Fibroblast of skin of left biceps (primary cell): Measurements from ENCODE around the gene PROB1.
"Not testable (repeated sequence)": the region's sequence is repeated elsewhere in the genome, so short reads cannot be mapped to it uniquely, and the experiment has no call there.

Experiments used
- DNase-seq, 2 experiments: peaks; one replicate each; pipeline ENCODE4 v3.0.0-alpha.2; 2013; ENCODE audit warnings: low read depth in 2 of 2

The PROB1 gene, protein sequence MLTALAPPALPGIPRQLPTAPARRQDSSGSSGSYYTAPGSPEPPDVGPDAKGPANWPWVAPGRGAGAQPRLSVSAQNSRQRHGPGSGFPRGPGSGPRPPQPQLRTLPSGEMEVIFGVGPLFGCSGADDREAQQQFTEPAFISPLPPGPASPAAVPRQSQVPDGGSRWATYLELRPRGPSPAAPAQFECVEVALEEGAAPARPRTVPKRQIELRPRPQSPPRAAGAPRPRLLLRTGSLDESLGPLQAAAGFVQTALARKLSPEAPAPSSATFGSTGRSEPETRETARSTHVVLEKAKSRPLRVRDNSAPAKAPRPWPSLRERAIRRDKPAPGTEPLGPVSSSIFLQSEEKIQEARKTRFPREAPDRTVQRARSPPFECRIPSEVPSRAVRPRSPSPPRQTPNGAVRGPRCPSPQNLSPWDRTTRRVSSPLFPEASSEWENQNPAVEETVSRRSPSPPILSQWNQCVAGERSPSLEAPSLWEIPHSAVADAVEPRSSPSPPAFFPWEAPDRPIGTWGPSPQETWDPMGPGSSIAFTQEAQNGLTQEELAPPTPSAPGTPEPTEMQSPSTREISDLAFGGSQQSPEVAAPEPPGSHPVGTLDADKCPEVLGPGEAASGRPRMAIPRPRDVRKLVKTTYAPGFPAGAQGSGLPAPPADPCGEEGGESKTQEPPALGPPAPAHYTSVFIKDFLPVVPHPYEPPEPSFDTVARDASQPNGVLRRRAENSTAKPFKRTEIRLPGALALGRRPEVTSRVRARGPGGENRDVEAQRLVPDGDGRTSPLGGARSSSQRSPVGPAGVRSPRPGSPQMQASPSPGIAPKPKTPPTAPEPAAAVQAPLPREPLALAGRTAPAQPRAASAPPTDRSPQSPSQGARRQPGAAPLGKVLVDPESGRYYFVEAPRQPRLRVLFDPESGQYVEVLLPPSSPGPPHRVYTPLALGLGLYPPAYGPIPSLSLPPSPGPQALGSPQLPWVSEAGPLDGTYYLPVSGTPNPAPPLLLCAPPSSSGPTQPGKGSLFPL

DNA sequence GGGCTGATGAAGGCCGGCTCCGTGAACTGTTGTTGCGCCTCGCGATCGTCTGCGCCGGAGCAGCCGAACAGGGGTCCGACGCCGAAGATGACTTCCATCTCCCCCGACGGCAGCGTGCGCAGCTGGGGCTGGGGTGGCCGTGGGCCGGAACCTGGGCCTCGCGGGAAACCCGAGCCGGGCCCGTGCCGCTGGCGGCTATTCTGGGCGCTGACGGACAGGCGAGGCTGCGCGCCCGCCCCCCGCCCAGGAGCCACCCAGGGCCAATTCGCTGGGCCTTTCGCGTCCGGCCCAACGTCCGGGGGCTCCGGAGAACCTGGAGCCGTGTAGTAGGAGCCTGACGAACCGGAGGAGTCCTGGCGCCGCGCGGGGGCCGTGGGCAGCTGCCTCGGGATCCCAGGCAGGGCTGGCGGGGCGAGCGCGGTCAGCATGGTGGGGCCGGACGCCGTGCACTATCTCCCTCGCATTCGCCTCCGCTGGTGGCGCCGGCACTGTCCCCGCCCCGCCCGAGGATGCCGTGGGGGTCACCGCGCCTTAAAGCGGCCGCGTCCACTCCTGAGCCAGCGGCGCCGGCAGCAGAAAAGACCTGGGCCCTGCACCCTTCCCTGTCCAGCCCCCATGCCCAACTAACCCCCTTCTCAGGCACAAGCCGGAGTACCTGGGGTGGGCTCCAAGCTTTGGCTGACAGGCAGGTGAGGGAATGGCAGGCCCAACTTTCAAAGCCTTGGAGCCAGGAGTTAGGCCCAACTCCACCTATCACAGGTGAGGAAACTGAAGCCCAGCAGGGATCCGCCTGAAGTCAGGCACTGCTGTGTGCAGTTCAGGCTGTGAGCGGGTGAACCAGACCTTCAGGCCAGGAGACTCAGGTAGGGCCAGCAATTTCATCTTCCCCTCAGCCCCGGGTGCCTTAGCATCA, at the start of gene PROB1:
Gene PROB1 (minus strand): TSS at position 451 of the 913 bp plus-strand sequence. CDS start 23 bp downstream, at position 428.
- DNase-seq, result no peak

DNA sequence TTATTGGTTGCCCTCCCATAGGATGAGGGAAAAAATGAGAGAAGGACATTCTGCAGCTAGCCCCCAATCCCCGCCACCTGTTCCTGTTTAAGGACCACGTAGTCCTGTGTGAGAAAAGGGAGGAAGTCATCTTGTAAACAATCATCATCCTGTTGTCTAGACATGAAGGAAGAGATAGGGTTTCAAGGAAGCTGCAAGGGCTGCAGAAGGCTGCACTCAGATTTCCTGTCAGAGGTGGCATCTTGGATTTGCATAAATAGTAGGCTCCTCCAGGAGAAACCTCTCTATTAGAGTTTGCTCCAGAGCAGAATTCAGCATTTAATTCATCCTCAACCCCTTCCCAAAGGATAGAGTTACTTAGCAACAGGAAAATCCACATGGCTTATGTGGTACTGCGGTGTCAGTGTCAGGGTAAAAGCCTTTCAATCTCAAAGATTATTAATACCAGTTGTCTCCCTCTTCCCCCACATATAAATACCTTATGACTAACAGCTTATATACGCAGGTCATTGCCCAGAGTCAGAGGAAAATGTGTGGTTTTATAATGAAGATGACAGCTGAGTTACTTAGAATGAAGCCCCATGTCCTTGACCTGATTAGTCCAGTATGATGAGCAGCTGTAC, 49.0 kb upstream of the PROB1 start:
- peak; percentile 75 to 82 for DNase-seq

DNA sequence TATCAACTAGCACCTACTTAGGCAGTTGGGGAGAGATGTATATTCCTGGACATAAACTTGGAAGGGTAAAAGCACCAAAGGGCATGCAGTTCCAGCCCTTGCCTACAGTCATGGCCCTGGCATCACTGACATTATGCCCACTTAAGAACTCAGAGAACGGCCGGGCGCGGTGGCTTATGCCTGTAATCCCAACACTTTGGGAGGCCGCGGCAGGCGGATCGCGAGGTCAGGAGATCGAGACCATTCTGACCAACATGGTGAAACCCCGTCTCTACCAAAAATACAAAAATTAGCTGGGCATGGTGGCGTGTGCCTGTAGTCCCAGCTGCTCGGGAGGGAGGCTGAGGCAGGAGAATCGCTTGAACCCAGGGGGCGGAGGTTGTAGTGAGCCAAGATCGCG, 45.5 kb upstream of the PROB1 start:
- not testable (repeated sequence) for DNase-seq

DNA sequence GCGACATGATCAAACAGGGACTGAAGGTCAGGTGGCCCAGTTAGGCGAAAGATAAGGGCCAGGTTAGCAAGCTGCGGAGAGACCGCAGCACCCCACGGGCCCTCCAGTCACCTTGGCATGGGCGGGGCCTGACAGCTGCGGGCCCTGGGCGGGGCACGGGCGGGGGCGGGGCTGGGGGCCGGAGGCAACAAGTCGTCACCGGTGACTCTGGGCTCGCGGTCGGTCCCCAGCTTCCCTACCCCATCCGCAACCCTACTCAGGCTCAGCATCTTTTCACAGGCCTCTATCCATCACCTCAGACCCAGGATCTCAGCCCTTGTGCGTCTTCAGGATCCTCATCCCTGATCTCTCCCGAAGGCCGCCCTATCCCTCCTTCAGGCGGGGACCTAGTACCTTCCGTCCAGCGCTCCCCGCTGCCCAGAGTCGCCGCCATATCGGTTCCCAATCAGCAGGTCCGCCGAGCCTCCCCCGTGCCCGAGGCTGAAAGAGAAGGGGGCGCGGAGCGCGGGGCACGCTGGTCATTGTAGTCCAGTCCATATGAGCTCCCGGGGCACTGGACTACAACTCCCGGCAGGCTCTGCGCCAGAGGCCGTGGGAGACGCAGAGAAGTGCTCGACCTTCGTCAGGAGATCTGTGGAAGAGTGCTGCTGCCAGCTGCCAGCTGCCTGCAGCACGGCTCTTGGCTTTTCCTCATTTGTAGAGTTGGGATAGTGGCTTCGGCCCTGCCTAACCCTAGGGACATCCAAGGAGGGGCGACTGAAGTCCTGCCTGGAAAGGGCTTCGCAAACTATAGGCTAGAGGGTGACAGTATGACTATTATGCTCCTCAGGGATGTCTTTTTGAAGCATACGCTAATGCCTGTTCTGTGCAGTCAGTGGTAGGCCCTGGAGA, 44.4 kb upstream of the PROB1 start, which contains the start of gene DNAJC18:
Gene DNAJC18 (minus strand): TSS at position 513 of the 891 bp plus-strand sequence. CDS start 80 bp downstream, at position 433.
- DNase-seq, result peak; percentile 68 to 73

DNA sequence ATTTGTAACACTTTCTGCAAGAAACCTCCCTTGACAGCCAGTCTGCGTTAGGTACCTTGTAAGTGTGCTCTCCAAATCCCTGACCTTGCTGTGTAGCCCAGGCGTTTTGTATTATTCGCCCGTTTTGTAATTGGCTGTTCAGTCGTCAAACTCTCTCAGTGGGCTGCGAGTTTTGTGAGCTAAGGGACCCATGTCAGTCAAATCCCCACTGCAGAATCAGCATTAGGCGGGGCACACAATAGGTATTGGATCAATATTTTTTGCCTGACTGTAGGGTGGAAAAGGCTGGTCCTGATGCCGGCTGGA, 43.8 kb upstream of the PROB1 start:
- no peak for DNase-seq

DNA sequence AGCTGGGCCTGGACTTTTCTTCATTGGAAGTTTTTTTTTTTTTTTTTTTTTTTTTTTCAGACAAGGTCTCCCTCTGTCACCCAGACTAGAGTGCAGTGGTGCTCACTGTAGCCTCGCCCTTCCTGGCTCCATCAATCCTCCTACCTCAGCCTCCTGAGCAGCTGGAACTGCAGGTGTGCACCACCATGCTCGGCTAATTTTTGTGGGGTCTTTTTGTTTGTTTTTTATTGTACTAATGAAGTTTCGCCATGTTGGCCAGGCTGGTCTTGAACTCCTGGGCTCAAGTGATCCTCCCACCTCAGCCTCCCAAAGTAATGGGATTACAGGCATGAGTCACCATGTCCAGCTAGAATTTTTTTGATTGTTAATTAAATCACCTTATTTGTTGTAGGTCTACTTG, 40.8 kb upstream of the PROB1 start:
- DNase-seq, result no peak

DNA sequence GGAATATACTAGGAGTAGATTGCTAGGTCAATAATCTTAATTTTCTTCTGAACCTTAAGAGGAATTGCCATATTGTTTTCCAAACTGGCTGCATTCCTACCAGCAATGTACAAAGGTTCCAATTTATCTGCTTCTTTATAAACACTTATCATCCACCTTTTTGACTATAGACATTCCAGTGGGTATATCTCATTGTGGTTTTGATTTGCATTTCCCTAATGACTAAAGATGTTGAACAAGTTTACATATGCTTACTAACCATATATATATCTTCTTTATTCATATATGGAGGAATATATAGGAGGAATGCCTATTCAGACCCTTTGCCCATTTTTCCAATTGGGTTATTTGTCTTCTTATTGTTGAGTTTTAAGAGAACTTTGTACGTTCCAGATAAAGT, 36.8 kb upstream of the PROB1 start:
- no peak for DNase-seq

DNA sequence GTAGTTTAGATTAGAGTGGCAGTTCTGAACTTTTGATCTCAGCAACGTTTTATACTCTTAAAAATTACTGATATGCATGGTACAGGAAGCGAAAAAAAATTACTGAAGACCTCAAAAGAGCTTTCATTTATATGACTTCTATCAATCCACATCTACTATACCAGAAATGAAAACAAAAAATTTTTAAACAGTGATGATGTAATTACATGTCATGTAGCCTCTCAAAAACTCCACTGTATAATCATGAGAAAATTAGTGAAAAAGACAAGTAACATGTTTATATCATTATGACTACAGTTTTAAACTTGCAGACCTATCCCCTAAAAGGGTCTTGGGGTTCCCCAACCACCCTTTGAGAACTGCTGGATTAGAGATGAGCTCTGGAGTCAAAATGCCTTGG, 35.1 kb upstream of the PROB1 start:
- no peak for DNase-seq

DNA sequence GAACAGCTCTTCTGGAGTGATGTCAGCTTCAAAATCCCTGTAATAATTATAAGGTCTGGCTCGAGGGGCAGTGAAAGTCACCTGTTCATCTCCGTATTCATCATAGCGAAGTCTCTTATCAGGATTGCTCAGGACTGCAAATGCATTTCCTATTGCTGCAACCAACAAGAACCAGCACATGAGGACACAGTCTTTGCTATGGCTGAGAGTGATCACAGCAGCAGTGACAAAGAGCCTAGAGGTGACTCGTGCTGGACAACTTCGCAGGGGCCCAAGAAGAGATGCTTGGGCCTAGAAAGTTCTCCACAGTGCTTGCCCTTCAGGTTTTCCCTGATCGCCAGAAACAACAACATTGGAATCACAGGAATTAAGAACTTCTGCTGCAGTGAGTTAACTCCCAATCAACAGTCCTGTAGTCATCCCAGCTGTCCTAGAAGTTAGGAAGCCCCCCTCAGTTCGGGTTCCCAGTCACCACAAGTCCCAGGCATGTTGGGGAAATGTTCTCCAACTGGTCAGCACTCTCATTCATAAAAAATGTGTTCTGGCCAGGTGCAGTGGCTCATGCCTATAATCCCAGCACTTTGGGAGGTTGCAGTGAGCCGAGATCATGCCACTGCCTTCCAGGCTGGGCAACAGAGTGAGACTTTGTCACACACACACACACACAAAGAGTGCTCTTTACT, 31.4 kb upstream of the PROB1 start:
- no peak for DNase-seq

DNA sequence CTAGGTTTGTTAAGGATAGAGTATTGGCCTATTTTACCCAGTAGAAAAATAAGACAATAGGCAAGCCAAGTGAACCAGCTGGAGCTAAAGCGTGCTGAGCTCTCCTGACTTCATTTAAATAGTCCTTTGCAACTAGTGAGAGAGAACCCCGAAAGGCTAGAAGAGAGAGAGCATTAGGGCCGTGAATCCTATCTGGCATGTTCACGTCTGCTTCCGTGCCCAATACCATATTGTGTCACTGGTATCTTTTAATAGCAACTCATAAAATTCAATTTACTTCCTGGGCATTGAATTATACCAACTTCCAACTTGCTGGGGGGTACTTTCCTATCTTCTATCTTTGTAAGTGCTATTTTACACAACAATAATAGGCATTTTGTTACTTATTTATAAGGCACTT, 30.6 kb upstream of the PROB1 start:
- no peak for DNase-seq

DNA sequence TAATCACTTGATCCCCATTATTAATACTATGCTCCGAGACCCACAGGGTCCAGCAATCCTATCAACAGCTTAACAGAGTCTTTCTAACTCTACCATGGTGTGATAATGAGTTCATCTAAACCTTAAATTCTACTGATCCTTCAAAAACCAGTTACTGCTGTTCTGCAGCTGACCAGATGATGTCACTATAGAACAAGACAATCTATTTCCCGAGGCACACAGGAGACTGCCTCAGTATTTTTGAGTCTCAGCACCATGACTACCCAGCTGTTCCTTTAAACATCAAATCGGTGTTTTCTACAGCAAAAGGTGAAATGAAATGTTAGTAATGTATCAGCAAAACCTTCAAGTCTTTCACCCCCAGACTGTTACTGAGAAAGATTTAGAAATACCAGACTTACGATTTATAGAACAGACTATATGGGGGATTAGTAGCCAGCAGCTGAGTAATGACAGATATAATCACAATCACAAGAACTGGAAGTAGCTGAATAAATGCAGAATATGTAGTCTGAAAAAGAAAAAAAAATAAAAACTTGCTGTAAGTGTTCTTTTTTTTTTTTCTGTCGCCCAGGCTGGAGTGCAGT, 27.5 kb upstream of the PROB1 start:
- DNase-seq, result peak in 1 of 2 experiments; percentile 40

DNA sequence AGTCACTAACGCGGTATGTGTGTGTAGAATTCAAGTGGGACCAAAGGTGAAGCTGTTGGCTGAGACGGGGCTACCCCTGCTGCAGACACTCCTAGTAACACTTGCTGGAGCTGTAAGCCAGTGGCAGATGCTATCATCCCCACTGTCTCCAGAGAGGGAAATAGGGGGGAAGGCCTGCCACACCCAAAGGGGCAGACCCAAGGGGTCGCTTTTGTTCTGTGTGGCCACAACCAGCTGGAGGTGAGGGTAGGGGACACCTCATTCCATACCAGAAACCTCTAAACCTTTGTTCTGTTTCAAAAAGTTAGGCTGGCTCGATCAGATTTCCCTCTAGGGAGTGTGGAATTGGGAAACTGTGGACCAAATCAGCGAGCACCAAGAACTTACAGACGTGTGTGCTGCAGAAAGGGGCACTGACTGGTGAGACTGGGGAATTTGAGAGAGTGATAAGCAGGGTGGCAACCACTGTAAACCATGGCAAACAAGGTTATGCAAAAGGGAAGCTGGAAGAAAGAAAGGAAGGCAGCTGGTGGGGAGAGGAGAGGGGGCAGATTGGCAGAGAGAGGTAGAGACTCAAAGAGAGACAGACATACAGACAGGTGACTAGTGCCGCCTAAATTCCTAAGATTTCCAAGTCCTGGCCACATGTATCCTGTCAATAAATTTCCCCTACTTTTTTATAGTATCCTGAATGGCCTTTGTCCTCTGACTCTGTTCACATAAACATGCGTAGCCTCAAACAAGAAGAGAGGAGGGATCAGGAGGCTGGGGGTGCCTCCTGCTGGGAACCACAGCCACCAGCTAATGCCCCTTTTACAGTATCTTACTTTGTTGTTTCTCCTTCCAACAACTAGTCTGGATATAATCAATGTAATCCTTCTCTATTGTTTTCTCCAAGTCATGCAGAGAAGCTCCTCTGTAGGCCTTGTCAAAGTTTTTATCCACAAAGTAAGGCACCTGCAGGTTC, 24.6 kb upstream of the PROB1 start:
- no peak for DNase-seq

DNA sequence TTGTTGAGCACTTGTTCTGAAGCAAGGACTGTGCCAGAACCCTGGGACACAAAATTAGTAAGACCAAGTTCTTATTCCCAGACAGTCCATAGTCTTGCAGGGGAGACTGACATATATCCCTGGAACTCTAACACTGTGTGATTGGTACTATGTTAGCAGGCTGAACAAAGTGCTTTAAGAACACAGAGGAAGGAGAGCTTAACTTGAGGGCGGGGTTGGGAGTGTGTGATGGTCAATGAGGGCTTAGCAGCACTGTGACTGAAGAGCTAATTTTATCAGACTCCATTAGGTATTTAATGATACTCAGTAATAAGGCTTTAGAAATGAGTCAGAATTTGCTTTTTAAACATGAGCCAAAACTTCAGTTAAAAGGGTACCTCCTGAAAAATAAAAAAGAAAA, 23.9 kb upstream of the PROB1 start:
- DNase-seq, result no peak

DNA sequence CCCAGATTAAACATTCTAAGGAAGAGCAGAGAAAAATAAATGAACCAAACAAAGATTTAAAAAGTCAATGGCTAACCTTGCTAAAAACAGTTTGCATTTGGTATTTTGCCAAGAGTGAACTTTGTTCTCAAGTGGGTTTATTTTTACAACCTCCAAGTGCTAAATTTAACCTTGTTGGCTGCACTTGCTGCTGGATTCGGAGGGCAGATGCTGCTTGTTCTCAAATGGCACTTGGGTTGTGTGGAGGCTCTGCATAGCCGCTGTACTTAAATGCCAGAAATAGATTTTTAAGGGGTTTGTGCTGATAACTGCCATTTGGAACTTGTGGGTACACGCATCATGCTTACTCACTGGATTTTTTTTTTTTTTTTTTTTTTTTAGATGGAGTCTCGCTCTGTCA, 22.3 kb upstream of the PROB1 start:
- DNase-seq, result no peak

DNA sequence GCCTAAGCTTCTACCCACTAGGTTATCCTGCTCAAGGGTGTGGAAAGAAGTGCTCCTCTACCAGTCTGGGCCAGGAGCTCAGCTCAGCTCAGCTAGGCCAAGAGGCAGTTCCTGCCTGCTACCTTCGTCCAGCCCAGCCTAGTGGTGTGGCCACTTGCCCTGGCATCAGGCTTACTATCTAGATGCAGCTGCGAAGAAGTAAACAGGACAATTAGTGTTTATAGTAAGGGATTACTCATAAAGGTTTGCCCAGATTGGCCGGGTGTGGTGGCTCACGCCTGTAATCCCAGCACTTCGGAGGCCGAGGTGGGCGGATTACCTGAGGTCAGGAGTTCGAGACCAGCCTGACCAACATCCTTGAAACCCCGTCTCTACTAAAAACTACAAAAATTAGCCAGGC, 21.7 kb upstream of the PROB1 start:
- DNase-seq, result no peak

DNA sequence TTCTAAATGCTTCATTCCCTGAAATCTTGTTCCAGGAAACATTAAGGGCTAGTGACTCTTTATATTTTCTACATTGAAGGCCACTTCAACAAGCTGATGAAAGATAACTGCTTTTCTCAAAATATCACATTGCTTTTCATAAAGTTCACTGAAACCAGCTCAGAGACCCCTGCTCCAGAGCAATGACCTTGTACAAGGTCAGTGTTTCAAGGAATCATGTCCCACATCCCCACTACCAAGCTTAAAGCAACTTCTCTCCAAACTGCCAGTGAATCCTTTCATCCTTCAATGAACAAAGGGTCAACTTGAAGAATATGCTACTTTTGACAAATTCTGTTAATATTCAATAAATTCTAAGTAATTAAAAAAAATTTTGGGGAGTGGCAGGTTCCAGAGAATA, 21.0 kb upstream of the PROB1 start:
- no peak for DNase-seq

DNA sequence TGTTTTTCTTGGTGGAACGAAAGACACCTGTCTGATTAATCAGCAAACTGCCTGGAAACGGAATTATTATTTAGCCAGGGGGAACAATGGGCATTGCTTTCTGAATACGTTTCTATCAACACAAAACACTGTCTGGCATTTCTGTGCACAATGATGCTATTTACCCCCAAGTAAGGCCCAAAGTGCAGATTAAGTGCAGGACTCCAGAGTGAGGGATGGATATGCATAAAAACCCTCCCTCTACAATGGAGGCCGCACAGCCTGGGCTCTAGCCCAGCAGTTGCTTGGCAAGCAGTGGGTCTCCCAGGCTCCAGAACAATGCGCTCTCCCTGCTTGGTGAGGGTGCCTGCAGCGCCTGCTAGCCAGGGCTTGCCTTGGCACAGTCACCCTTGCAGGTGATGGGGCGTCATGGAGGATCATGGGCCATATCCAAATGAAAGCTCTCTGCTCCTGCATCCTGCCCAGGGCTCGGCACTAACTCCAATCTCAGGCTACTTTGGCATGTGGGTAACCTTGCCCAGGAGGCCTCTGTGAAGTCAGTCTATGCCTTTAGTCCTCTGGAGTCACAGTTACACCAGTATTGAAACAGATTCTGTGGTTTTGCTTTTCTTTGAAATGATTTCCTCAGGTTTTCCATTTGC, 20.4 kb upstream of the PROB1 start:
- DNase-seq, result no peak
